ENCODE measurements around the gene BCL2. TPM values are rescaled to one million over a fixed set of nuclear protein-coding genes. Genes with fewer than 3 reads are reported as not detected.

Gene BCL2
- total RNA-seq, 2 donors from 2014 or later = 98.3 to 133 TPM

GRCh38 chr18:63264871-63265270 lies 54.7 kb downstream of the BCL2 start:
- no peak overlapping the region for H3K4me3 Mint-ChIP-seq
- DNase-seq (no peak), ATAC-seq (replicated peaks in 1 of 2) (no peak)
- no peaks in the 10 kb centered on the region for H3K9me3 Mint-ChIP-seq
- peaks cover 67% of the 10 kb centered on the region for H3K4me1 Mint-ChIP-seq (ENCODE audit: low read depth)
- H3K36me3 Mint-ChIP-seq (ENCODE audit: insufficient read depth in 2 of 2) = peaks cover 9 to 36% of the 10 kb centered on the region in 2 donors
- H3K27me3 Mint-ChIP-seq (ENCODE audit: low read depth) = no peaks in the 10 kb centered on the region
- H3K27ac Mint-ChIP-seq = peak overlapping the region; percentile 27

DNA sequence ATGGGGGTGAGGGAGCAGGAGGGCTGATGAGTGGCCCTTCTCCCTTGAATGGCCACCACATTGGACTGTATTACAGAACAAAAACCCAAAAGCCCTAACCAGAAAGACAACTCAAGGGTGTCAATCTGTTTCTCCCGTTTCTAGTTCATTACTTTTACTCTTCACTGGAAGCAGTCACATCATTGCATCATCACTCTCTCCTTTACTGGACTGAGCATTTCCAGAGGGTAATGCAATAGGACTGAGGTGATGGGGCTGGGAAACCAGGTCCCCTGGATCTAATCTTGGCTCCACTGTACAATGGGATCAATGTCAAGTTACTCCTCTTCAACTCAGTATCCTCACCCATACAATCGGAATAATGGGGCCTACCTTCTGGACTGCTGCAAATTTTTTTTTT lies 56.1 kb downstream of the BCL2 start:
- H3K9me3 Mint-ChIP-seq = no peaks in the 10 kb centered on the region
- peaks cover 14 to 37% of the 10 kb centered on the region in 2 donors for H3K36me3 Mint-ChIP-seq (ENCODE audit: insufficient read depth in 2 of 2)
- H3K4me3 Mint-ChIP-seq = no peak overlapping the region
- H3K27ac Mint-ChIP-seq = no peak overlapping the region
- ATAC-seq (replicated peaks in 1 of 2) (no peak), DNase-seq (no peak)
- peaks cover 67% of the 10 kb centered on the region for H3K4me1 Mint-ChIP-seq (ENCODE audit: low read depth)
- no peaks in the 10 kb centered on the region for H3K27me3 Mint-ChIP-seq (ENCODE audit: low read depth)

- Mint-ChIP-seq H3K36me3 (ENCODE audit: insufficient read depth in 2 of 2) (peaks cover 14 to 34% of the 10 kb centered on the region in 2 donors), H3K27me3 (ENCODE audit: low read depth) (no peaks in the 10 kb centered on the region), H3K4me1 (ENCODE audit: low read depth) (peaks cover 66% of the 10 kb centered on the region), H3K27ac (no peak overlapping the region), H3K9me3 (no peaks in the 10 kb centered on the region), H3K4me3 (no peak overlapping the region)
- ATAC-seq (replicated peaks in 1 of 2) (no peak), DNase-seq (no peak)
Measured at GRCh38 chr18:63262369-63263335, 56.9 kb downstream of the BCL2 start.

DNA sequence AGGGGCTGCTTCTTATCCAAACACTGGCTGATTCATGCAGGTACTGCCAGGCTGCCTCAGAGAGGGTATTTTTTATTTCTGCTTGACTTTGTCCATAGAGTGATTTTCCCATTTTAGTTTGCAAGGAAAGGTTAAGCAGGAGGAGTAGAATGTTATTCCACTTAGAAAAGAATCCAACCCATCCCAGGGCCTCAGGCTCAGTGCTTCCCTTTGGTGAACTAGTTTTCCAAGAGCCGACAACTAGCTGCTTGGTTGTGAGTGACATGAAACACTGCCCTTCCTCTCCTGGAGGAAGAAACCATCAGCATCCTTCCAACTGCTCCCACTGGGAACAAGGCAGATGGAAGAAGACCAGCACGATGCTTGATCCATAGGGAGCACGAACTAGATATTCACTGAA lies 58.5 kb downstream of the BCL2 start:
- DNase-seq = no peak
- H3K27ac Mint-ChIP-seq = no peak overlapping the region
- no peak overlapping the region for H3K4me3 Mint-ChIP-seq
- H3K36me3 Mint-ChIP-seq (ENCODE audit: insufficient read depth in 2 of 2) = peaks cover 17 to 43% of the 10 kb centered on the region in 2 donors
- H3K4me1 Mint-ChIP-seq (ENCODE audit: low read depth) = peaks cover 69% of the 10 kb centered on the region
- H3K27me3 Mint-ChIP-seq (ENCODE audit: low read depth) = no peaks in the 10 kb centered on the region
- no peaks in the 10 kb centered on the region for H3K9me3 Mint-ChIP-seq
- ATAC-seq (replicated peaks in 1 of 2) = no peak

GRCh38 chr18:63260380-63260754 lies 59.2 kb downstream of the BCL2 start:
- H3K27ac Mint-ChIP-seq = peak overlapping the region; percentile 90
- no peak for DNase-seq
- H3K9me3 Mint-ChIP-seq = no peaks in the 10 kb centered on the region
- peaks cover 18 to 41% of the 10 kb centered on the region in 2 donors for H3K36me3 Mint-ChIP-seq (ENCODE audit: insufficient read depth in 2 of 2)
- no peaks in the 10 kb centered on the region for H3K27me3 Mint-ChIP-seq (ENCODE audit: low read depth)
- H3K4me3 Mint-ChIP-seq = peak overlapping the region in 1 of 2 donors; percentile 65
- H3K4me1 Mint-ChIP-seq (ENCODE audit: low read depth) = peaks cover 69% of the 10 kb centered on the region
- ATAC-seq (replicated peaks in 1 of 2) = no peak

GRCh38 chr18:63259567-63260379 lies 59.8 kb downstream of the BCL2 start:
- peaks cover 23 to 45% of the 10 kb centered on the region in 2 donors for H3K36me3 Mint-ChIP-seq (ENCODE audit: insufficient read depth in 2 of 2)

DNA sequence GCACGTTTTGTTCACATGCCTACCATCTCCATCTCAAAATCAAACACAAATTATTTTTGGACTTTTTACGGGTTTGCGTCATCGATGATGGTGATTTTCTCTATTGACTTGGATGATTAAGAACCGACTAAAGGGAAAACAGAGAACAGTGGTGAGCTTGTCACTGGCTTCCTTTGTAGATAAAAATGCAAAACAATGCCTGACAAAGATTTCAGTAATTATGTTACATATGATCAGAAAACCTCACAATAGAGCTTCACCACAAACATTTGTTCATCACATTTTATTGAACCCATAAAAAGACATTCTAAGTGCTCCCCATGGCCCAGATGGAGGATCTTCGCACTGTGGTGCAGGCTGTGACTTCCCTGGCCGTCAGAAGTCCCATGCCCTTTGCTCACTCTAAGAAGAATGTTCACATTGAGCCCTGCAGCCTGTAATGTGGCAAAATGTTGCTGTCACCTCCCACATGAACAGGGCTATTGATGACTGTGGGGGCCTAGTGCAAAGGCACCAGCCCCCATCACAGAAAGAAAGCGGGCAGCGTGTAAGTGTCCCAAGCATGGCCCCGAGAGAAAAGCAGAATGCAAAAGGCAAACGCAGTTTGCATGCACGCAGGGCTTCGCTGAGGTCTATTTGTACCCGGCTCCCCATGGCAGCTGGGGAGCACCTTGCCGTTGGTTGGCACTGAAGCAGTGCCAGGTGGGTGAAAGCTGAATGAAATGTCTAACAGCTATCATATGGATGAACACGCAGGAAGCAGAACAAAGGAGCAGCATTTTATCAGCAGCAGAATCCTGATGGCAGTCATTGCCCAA lies 60.6 kb downstream of the BCL2 start:
- Mint-ChIP-seq H3K36me3 (ENCODE audit: insufficient read depth in 2 of 2) (peaks cover 24 to 45% of the 10 kb centered on the region in 2 donors), H3K27ac (peak overlapping the region; percentile 75), H3K4me3 (peak overlapping the region; percentile 41 to 65), H3K4me1 (ENCODE audit: low read depth) (peaks cover 83% of the 10 kb centered on the region), H3K27me3 (ENCODE audit: low read depth) (no peaks in the 10 kb centered on the region), H3K9me3 (no peaks in the 10 kb centered on the region)
- DNase-seq (no peak), ATAC-seq (replicated peaks in 1 of 2) (peak in 1 of 2 donors; percentile 37)

More at GRCh38 chr18:63259567-63260379, 59.8 kb downstream of the BCL2 start:
- ATAC-seq (replicated peaks in 1 of 2) = no peak
- no peak for DNase-seq
- Mint-ChIP-seq H3K27me3 (ENCODE audit: low read depth) (no peaks in the 10 kb centered on the region), H3K4me1 (ENCODE audit: low read depth) (peaks cover 75% of the 10 kb centered on the region), H3K9me3 (no peaks in the 10 kb centered on the region), H3K27ac (peak overlapping the region; percentile 90), H3K4me3 (peak overlapping the region in 1 of 2 donors; percentile 65)

- ATAC-seq (replicated peaks in 1 of 2) = peak; percentile 35 to 50
- no peak for DNase-seq
- H3K27me3 Mint-ChIP-seq (ENCODE audit: low read depth) = no peaks in the 10 kb centered on the region
- H3K36me3 Mint-ChIP-seq (ENCODE audit: insufficient read depth in 2 of 2) = peaks cover 26 to 52% of the 10 kb centered on the region in 2 donors
- H3K9me3 Mint-ChIP-seq = peaks cover 3% of the 10 kb centered on the region in 2 donors
- H3K27ac Mint-ChIP-seq = peak overlapping the region; percentile 90
- peak overlapping the region; percentile 62 to 76 for H3K4me3 Mint-ChIP-seq
- peaks cover 92% of the 10 kb centered on the region for H3K4me1 Mint-ChIP-seq (ENCODE audit: low read depth)
Measured at GRCh38 chr18:63257453-63257852, 62.1 kb downstream of the BCL2 start.

- ATAC-seq (replicated peaks in 1 of 2) = peak in 1 of 2 donors; percentile 34
- DNase-seq = no peak
- Mint-ChIP-seq H3K9me3 (peaks cover 3% of the 10 kb centered on the region in 2 donors), H3K27ac (peak overlapping the region; percentile 96), H3K36me3 (ENCODE audit: insufficient read depth in 2 of 2) (peaks cover 29 to 53% of the 10 kb centered on the region in 2 donors), H3K4me3 (peak overlapping the region in 1 of 2 donors; percentile 69), H3K4me1 (ENCODE audit: low read depth) (peaks cover 87% of the 10 kb centered on the region), H3K27me3 (ENCODE audit: low read depth) (no peaks in the 10 kb centered on the region)
Measured at GRCh38 chr18:63255435-63255834, 64.1 kb downstream of the BCL2 start.

DNA sequence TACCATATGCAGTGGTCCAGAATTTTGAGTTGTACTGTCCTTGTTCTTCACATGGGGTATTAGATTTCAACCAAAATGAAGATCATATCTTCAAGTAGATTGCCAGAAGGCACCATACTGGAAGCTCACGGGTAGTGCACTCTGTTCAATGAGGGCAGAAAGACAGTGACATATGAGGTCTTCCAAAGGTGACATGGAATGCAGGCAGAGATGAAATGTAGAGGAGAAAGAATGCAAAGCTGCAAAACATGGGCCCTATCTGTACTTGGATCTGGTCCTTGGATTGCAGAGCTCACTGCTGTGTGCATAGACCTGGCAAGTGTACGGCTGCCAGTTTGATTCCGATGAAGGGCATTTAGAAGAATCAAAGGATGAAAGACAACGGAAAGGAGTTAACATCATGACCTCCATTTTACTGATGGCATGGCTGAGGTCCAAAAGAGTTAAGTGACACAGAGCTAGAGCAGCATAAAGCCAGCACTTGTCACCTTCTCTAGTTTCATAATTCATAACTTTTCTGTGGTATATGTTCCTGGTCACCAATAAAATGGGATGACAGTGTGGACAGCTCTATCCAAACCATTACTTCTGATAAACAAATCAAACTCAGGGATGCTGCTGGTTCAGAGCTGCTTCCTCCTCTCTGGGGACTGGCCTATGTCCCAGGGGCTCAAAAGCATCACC lies 64.7 kb downstream of the BCL2 start:
- H3K27ac Mint-ChIP-seq = peak overlapping the region; percentile 96
- H3K4me1 Mint-ChIP-seq (ENCODE audit: low read depth) = peaks cover 87% of the 10 kb centered on the region
- DNase-seq (no peak), ATAC-seq (replicated peaks in 1 of 2) (peak in 1 of 2 donors; percentile 51)
- H3K9me3 Mint-ChIP-seq = peaks cover 3% of the 10 kb centered on the region in 2 donors
- peaks cover 28 to 53% of the 10 kb centered on the region in 2 donors for H3K36me3 Mint-ChIP-seq (ENCODE audit: insufficient read depth in 2 of 2)
- peak overlapping the region in 1 of 2 donors; percentile 69 for H3K4me3 Mint-ChIP-seq
- no peaks in the 10 kb centered on the region for H3K27me3 Mint-ChIP-seq (ENCODE audit: low read depth)

DNA sequence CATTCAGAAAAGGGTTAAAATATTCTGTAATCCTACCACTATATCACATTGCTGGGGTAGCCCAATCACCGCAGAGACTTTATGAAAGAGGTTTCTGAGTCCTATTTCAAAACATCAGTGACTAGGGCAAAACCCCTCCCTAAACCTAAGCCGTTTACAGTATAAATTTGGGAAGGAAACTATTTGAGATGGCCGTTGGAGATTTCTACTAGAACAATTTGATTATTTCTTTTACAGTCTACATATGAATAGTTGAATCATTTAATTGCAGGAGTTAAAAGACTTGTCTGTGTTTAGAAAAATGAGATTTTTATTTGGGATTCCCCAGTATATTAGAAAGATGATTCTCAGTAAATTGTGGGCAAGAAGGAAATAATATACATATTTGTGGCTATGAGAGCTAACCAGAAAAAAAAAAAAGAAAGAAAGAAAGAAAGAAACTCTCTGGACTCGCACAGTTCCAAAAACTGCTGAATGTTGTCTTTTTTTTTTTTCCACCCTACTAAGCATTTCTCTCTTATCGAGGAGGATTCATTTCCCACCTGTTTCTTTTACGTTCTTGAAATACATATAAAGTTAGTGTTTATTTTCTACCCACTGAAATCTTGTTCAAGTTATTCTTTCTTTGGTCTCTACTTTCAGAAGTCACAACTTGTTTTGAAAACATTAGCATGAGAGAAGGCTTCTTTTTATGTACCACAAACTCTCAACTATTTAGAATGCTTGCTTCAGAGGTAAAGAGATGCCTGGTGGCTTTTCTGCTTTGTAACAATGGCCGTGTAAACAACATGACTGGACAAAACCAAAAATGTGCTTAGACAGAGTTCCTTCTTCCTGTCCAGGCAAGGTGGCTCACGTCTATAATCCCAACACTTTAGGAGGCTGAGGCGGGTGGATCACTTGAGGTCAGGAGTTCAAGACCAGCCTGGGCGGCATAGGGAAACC lies 65.9 kb downstream of the BCL2 start:
- peak overlapping the region; percentile 6 to 69 for H3K4me3 Mint-ChIP-seq
- ATAC-seq (replicated peaks in 1 of 2) (peak; percentile 25 to 31), DNase-seq (no peak)
- H3K27me3 Mint-ChIP-seq (ENCODE audit: low read depth) = no peaks in the 10 kb centered on the region
- H3K36me3 Mint-ChIP-seq (ENCODE audit: insufficient read depth in 2 of 2) = peaks cover 27 to 54% of the 10 kb centered on the region in 2 donors
- peaks cover 3% of the 10 kb centered on the region in 2 donors for H3K9me3 Mint-ChIP-seq
- peak overlapping the region; percentile 96 for H3K27ac Mint-ChIP-seq
- peaks cover 86% of the 10 kb centered on the region for H3K4me1 Mint-ChIP-seq (ENCODE audit: low read depth)
